Motor neuron (in vitro differentiated cells): ENCODE data around the gene TMPRSS9. TPM values are rescaled to one million over a fixed set of nuclear protein-coding genes. Genes with fewer than 3 reads are reported as not detected.
A peak's percentile ranks its signal among the peaks of the same experiment; 100 is the strongest.
"Not testable (repeated sequence)": the region's sequence is repeated elsewhere in the genome, so short reads cannot be mapped to it uniquely, and the experiment has no call there.

Experiments used
- ATAC-seq, 8 experiments: fragments of 200-7000 bp; cut with Tn5 transposase; replicated peaks in 6 of 8; 2 replicates each; pipeline ENCODE4 v1.8.0; 2021; ENCODE audit warnings: mild to moderate bottlenecking in 8 of 8, moderate library complexity in 8 of 8
- H3K27ac ChIP-seq, 2 donors: fragments of 250-450 bp; sonication (Bioruptor Pico); 2 replicates each; pipeline ENCODE4 v1.9.0; 2021; ENCODE audit warnings: antibody characterized with exemption in 2 of 2, mild to moderate bottlenecking in 2 of 2, moderate library complexity in 1 of 2
- H3K4me1 ChIP-seq, 2 donors: fragments of 250-450 bp; sonication (Bioruptor Pico); replicated peaks in 1 of 2; 2 replicates each; pipeline ENCODE4 v1.6.1; 2021; ENCODE audit warnings: antibody characterized with exemption in 2 of 2, mild to moderate bottlenecking in 2 of 2, moderate library complexity in 1 of 2
- H3K4me3 ChIP-seq, 5 donors: fragments of 250-450 bp; sonication (Bioruptor Pico); 2 replicates each; pipeline ENCODE4 v1.9.0; 2021; ENCODE audit warnings: antibody characterized with exemption in 5 of 5, mild to moderate bottlenecking in 5 of 5, moderate library complexity in 4 of 5
- WGBS, 10 experiments: fragments of 450-650 bp; shearing (Covaris generic); methylation state at CpG; one replicate each; pipeline ENCODE4 v1.0.0; 2022; 5-methylcytosine and 5-hydroxymethylcytosine counted together
- in situ Hi-C, 9 experiments: fragments of 400-800 bp; cut with MboI; loops; one replicate each; pipeline ENCODE4 v1.15.0; 2021; ENCODE audit warnings: low sequenced_read_pairs in 9 of 9, low pct_unique_long_range_greater_than_20kb in 2 of 9; ENCODE audit not compliant: unreplicated experiment in 9 of 9
- total RNA-seq, 8 experiments: library from RNA; unstranded; fragments of 300-600 nt; gene quantifications; 2 replicates each; pipeline versions ENCODE4 v1.2.3 to v1.2.4, GENCODE V29; 2022

The TMPRSS9 gene
- total RNA-seq, 8 experiments from 2014 or later: 0.33 to 4.1 (median 0.56) TPM; not detected in 1

DNA sequence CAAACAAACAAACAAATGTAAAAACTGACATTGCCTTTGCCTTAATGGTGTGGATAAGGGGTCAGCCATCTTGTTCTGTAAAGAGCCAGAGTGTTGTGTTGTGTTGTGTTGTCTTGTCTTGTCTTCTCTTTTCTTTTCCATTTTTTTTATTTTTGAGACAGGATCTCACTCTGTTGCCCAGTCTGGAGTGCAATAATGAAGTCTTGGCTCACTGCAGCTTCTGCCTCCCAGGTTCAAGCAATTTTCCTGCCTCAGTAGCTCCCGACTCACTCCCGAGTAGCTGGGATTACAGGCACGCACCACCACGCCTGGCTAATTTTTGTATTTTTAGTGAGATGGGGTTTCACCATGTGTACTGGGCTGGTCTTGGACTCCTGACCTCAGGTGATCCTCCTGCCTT lies 39.5 kb downstream of the TMPRSS9 start:
- ATAC-seq: no peak
- 78 to 100% (median 92%) methylated on average over 1 to 4 of the region's 4 CpGs; no CpG with 5 or more reads in 4 of the 10 experiments for WGBS, 10 experiments
- H3K4me1 ChIP-seq: no peaks in the 10 kb centered on the region
- H3K4me3 ChIP-seq: no peak overlapping the region
- in situ Hi-C loops: loop anchor here in 2 of 9 experiments (25.0 kb wide), 1 partner anchor 112 kb away; the partner anchor contains the start of gene PEAK3 (in 2 of the 2)
- no peak overlapping the region for H3K27ac ChIP-seq

DNA sequence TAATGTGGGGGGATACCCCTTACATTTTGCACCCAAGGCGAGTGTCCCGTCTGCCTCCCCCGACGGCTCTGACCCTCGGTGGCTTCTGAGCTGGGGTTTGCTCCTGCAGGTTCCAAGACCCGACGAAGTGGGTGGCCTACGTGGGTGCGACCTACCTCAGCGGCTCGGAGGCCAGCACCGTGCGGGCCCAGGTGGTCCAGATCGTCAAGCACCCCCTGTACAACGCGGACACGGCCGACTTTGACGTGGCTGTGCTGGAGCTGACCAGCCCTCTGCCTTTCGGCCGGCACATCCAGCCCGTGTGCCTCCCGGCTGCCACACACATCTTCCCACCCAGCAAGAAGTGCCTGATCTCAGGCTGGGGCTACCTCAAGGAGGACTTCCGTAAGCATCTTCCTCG lies 48.2 kb downstream of the TMPRSS9 start:
- in situ Hi-C loops: no loop called here
- ATAC-seq: no peak
- no peaks in the 10 kb centered on the region for H3K4me1 ChIP-seq
- WGBS, 10 experiments: 60 to 88% (median 62%) methylated on average over 1 to 4 of the region's 25 CpGs; no CpG with 5 or more reads in 7 of the 10 experiments
- no peak overlapping the region for H3K27ac ChIP-seq
- no peak overlapping the region for H3K4me3 ChIP-seq

DNA sequence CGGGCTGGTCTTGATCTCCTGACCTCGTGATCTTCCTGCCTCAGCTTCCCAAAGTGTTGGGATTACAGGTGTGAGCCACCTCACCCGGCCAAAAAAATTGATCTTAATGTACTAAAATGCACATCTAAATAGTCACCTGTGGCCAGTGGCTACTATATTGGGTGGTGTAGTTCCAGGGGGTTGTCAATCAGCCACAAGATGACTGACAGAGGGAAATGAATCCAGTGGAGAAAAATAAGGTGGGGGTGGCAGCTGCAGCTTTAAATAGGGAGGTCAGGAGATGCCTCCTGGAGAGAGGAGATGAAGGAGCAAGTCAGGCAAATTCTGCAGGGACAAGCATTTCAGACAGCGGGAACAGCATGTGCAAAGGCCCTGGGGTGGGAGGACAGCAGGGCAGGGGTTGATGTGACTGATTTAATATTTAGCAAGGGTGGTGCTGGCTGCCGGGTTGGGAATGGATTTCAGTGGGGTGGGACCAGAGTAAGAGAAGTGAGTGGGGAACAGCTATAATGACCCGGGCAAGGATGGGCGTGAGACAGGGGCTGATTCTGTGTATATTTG lies 49.4 kb downstream of the TMPRSS9 start:
- in situ Hi-C loops: no loop called here
- ATAC-seq: no peak
- 58 to 100% (median 80%) methylated on average over 1 to 4 of the region's 7 CpGs; no CpG with 5 or more reads in 3 of the 10 experiments for WGBS, 10 experiments
- H3K4me3 ChIP-seq: no peak overlapping the region
- H3K4me1 ChIP-seq: no peaks in the 10 kb centered on the region
- H3K27ac ChIP-seq: no peak overlapping the region

DNA sequence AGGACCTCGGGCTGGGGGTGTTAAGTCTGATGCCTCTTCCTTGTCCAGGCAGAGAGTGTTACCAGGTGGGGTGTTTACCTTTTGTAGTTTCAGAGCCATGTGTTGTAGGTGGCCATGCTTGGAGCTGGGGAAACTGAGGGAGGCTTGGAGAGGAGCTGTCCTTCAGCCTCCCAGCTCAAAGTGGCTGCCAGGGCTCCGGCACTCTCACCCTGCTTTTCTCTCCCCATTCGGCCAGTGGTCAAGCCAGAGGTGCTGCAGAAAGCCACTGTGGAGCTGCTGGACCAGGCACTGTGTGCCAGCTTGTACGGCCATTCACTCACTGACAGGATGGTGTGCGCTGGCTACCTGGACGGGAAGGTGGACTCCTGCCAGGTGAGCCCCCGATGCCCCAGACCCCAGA lies 50.0 kb downstream of the TMPRSS9 start:
- Histone ChIP-seq H3K27ac (no peak overlapping the region), H3K4me1 (no peaks in the 10 kb centered on the region), H3K4me3 (no peak overlapping the region)
- WGBS, 10 experiments: 89 to 100% (median 92%) methylated on average over 1 to 2 of the region's 7 CpGs; no CpG with 5 or more reads in 7 of the 10 experiments
- no peak for ATAC-seq
- in situ Hi-C loops: no loop called here

DNA sequence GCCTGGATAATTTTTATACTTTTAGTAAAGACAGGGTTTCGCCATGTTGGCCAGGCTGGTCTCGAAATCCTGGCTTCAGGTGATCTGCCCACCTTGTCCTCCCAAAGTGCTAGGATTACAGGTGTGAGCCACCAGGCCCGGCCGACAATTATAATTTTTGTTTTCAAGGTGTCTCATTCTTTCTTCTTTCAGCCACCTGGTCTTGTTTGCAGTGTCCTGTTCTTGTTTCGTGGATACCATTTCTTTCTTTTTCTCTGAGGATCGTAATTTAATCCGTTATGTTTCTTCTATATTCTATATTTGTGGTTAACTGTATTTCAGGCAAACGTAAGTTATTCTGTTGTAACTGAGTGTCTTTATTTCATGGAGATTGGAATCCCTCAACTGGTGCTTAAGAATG lies 51.6 kb downstream of the TMPRSS9 start:
- no peak overlapping the region for H3K27ac ChIP-seq
- no peak for ATAC-seq
- H3K4me1 ChIP-seq: no peaks in the 10 kb centered on the region
- no peak overlapping the region for H3K4me3 ChIP-seq
- 70 to 97% (median 88%) methylated on average over 2 to 8 of the region's 8 CpGs for whole genome bisulfite sequencing, 10 experiments
- in situ Hi-C loops: no loop called here

DNA sequence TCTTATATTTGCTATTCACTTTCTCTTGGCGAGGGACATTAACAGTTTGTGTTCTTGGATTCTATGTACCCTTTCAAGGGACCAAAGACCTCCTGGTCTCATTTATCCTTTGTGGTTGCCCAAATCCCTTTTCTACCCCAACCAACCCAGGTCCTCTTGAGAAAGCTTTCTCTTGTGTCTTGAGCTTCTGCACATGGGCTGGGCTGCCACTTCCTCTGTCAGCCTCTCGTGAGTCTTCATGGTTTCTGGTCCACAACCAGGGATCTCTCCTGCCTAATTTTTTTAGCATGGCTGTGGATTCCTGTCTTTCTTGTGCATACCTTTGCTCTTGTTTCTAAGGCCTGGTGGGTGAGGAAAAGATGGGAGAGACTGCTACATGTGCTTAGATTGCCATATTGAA lies 52.4 kb downstream of the TMPRSS9 start:
- H3K27ac ChIP-seq: no peak overlapping the region
- WGBS, 10 experiments: 17 to 88% (median 49%) methylated on average over 1 to 2 of the region's 2 CpGs; no CpG with 5 or more reads in 4 of the 10 experiments
- no peaks in the 10 kb centered on the region for H3K4me1 ChIP-seq
- in situ Hi-C loops: no loop called here
- no peak for ATAC-seq
- no peak overlapping the region for H3K4me3 ChIP-seq

DNA sequence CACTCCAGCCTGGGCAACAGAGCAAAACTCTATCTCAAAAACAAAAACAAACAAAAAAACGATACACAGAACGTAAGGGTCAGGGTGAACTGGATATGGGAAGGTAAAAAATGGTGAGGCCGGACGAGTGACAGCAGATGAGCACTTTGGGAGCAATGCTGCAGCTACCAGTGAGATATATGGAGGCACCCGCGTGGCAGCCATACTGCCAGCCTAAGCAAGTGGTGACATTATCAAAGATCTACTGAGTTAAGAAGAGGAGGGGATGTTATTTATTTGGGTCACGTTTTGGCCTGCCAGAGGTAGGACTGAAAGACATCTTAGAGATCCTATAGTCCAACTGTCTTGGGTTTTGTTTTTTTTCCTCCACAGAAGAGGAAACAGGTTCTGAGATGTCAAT lies 53.1 kb downstream of the TMPRSS9 start:
- H3K27ac ChIP-seq: no peak overlapping the region
- in situ Hi-C loops: no loop called here
- no peak overlapping the region for H3K4me3 ChIP-seq
- H3K4me1 ChIP-seq: no peaks in the 10 kb centered on the region
- no peak for ATAC-seq
- 20 to 95% (median 76%) methylated on average over 1 to 7 of the region's 7 CpGs; no CpG with 5 or more reads in 2 of the 10 experiments for WGBS, 10 experiments

DNA sequence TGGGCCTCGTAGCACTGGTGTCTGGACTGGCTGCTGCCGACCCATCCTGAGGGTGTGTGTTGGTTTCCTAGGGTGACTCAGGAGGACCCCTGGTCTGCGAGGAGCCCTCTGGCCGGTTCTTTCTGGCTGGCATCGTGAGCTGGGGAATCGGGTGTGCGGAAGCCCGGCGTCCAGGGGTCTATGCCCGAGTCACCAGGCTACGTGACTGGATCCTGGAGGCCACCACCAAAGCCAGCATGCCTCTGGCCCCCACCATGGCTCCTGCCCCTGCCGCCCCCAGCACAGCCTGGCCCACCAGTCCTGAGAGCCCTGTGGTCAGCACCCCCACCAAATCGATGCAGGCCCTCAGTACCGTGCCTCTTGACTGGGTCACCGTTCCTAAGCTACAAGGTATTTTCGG lies 53.6 kb downstream of the TMPRSS9 start:
- ATAC-seq: no peak
- Histone ChIP-seq H3K4me1 (no peaks in the 10 kb centered on the region), H3K27ac (no peak overlapping the region), H3K4me3 (no peak overlapping the region)
- in situ Hi-C loops: no loop called here
- WGBS, 10 experiments: 60 to 100% (median 83%) methylated on average over 1 of the region's 16 CpGs; no CpG with 5 or more reads in 7 of the 10 experiments

DNA sequence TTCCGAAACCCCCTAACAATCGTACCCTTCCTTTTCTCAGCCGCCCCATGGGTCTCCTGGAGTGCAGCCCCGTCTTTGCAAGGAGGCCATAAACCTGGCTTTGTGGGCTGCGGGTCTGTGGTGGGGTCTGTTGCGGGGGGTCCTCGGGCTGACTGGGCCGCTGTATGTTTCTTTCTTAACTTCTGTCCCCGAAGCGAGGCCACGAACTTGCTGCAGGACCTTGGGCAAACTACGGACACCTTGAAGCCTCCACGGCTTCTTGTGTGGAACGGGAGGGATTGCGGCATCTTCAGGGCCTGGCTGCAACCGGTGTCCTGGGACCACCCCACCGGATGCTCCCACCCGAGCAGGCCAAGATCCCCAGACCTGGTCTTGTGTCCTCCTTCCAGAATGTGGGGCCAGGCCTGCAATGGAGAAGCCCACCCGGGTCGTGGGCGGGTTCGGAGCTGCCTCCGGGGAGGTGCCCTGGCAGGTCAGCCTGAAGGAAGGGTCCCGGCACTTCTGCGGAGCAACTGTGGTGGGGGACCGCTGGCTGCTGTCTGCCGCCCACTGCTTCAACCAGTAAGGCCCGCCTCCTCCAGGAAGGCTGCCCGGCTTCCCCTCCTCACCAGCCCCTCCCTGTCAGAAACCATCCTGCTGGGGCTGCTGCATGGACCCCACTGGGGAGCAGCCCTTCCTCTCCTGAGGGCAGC lies 55.4 kb downstream of the TMPRSS9 start:
- in situ Hi-C loops: no loop called here
- H3K4me1 ChIP-seq: no peaks in the 10 kb centered on the region
- 88 to 100% (median 96%) methylated on average over 1 to 18 of the region's 29 CpGs; no CpG with 5 or more reads in 6 of the 10 experiments for WGBS, 10 experiments
- no peak overlapping the region for H3K27ac ChIP-seq
- peak in 1 of 8 experiments; percentile 4 for ATAC-seq
- H3K4me3 ChIP-seq: no peak overlapping the region

DNA sequence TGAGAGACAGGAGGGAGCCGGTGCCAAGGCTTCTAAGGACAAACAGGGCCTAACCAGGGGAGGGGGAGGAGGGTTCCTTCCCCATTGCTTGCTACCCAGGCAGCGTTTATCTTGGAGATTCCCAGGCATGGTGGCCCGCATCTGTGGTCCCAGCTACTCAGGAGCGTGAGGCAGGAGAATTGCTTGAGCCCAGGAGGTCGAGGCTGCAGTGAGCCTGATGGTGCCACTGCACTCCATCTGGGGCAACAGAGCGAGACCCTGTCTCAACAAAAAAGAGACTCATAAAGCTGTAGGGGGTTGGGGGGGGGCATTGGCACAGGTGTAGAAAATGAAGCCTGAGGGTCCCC lies 55.9 kb downstream of the TMPRSS9 start:
- H3K27ac ChIP-seq: no peak overlapping the region
- ATAC-seq: peak in 1 of 8 experiments; percentile 16
- in situ Hi-C loops: no loop called here
- H3K4me1 ChIP-seq: no peaks in the 10 kb centered on the region
- no peak overlapping the region for H3K4me3 ChIP-seq
- WGBS, 10 experiments: 80 to 100% (median 87%) methylated on average over 1 to 3 of the region's 6 CpGs; no CpG with 5 or more reads in 7 of the 10 experiments

DNA sequence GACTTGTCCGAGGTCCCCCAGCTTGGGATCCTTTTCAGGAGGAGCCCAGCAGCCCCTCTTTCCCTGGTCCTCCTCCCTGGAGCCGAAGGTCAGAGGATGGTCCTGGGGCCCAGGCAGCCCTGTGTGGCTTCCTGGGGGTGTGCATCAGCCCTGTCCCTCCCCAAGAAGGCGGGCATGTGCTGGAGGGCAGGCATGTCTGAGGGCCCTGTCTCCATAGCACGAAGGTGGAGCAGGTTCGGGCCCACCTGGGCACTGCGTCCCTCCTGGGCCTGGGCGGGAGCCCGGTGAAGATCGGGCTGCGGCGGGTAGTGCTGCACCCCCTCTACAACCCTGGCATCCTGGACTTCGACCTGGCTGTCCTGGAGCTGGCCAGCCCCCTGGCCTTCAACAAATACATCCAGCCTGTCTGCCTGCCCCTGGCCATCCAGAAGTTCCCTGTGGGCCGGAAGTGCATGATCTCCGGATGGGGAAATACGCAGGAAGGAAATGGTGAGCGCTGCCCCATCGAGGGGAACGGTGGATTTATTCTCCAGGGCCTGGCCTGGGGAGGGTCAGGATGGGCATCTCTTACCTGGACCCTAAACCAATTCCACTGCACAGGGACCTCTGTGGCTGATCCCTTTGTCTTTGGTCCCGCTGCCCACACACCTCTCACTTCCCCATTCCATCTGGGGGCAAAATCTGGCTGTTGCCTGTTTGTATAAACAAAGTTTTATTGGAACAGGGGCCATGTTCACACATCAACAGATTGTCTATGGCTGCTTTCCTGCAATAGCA lies 56.4 kb downstream of the TMPRSS9 start:
- no peak overlapping the region for H3K27ac ChIP-seq
- no peak overlapping the region for H3K4me3 ChIP-seq
- ATAC-seq: peak in 5 of 8 experiments; percentile 10 to 27 (median 17)
- in situ Hi-C loops: no loop called here
- WGBS, 10 experiments: 85 to 100% (median 94%) methylated on average over 2 to 10 of the region's 19 CpGs; no CpG with 5 or more reads in 7 of the 10 experiments
- H3K4me1 ChIP-seq: no peaks in the 10 kb centered on the region

DNA sequence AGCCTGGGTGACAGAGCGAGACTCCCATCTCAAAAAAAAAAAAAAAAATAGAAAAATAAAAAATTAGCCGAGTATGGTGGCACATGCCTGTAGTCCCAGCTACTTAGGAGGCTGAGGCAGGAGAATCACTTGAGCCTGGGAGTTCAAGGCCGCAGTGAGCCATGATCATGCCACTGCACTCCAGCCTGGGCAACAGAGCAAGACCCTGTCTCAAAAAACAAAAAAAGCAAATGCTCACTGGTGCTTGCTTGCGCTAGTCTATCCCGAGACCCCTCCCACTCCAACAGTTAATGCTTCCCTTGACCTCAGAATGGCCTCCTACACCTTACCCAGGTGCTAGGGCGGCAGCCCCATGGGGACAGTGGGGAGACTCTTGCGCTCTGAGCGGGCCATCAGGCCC lies 57.4 kb downstream of the TMPRSS9 start:
- 57 to 100% (median 100%) methylated on average over 1 to 3 of the region's 8 CpGs; no CpG with 5 or more reads in 3 of the 10 experiments for WGBS, 10 experiments
- H3K4me3 ChIP-seq, H3K4me1 ChIP-seq, H3K27ac ChIP-seq, in situ Hi-C loops: not testable (repeated sequence)
- ATAC-seq: peak in 1 of 8 experiments; percentile 12

DNA sequence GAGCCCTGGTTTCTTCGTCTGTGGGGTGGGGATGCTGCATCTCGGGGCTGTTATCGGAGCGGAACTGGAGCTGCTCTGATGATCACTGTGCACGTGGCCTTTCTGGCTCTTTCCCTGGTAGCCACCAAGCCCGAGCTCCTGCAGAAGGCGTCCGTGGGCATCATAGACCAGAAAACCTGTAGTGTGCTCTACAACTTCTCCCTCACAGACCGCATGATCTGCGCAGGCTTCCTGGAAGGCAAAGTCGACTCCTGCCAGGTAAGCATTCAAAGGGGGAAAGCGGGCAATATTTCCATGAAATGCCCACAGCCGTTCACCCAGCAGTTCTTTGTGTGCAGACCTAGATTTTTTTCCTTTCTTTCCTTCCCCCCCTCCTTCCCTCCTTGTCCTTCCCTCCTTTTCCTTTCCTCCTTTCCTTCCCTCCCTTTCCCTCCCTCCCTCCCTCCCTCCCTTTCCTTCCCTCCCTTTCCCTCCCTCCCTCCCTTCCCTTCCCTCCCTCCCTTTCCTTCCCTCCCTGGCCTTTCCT lies 57.9 kb downstream of the TMPRSS9 start:
- Histone ChIP-seq H3K4me3 (no peak overlapping the region), H3K4me1 (no peaks in the 10 kb centered on the region), H3K27ac (no peak overlapping the region)
- ATAC-seq: peak in 1 of 8 experiments; percentile 7
- in situ Hi-C loops: no loop called here
- 80 to 90% (median 85%) methylated on average over 2 to 10 of the region's 13 CpGs; no CpG with 5 or more reads in 5 of the 10 experiments for WGBS, 10 experiments
